ENCODE results near the gene PARP16. TPM values are rescaled to one million over a fixed set of nuclear protein-coding genes. Genes with fewer than 3 reads are reported as not detected.
A peak's percentile ranks its signal among the peaks of the same experiment; 100 is the strongest.

PARP16 gene
- total RNA-seq: 3.5 and 7.9 TPM in 2 replicates

DNA sequence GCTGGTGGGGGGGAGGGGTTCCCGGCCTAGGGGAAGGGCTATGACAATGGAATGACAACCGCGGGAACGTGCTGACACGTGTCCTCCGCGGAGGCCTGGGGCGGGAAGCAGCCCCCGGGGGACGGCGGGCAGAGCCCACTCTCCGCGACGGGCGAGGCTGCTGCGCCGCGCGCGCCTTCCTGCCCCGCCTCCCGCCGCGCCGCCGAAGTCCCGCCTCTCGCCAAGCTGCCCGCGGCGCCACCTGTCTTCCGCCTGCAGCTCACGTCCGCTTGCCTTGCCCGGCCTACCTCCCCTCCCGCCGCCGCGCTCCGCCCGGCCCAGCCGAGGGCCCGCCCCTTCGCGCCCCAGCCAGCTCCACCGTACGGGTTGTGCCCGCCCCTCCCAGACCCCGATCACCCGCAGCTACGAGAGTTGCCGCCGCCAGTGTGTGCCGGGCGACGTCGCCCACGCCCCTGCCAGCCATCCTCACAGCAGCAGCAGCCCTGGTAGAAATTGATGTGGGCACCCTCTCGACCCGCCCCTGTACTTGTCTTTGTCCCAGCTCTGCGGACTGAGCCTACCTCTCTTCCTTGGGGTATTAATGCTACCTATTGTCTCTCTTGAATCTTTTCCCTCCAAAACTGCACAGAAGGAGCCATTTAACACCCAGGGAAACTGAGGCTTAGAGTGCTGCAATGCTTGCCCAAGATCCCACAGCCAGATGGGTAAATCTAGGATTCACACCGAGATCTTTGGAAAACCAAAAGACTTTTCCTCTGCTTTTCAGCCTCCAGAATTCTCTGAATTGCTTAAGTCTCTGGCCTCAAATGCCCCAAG, at the start of gene PARP16:
Gene PARP16 (minus strand): TSS at position 180 of the 816 bp plus-strand sequence. CDS start 457 bp downstream, outside the sequence.
- peak; percentile 34 for TF ChIP-seq CTCF (conservative IDR thresholded peaks at IDR 0.05; ENCODE audit: low read depth, low read length)

GRCh38 chr15:65335278-65336055, 48.8 kb upstream of the PARP16 start:
- H3K4me3 ChIP-seq (ENCODE audit: low read depth, low read length): no peak overlapping the region
- TF ChIP-seq CTCF (conservative IDR thresholded peaks at IDR 0.05; ENCODE audit: low read depth, low read length): no peak
- DNase-seq (ENCODE audit: low read depth): no peak

More for the DNA sequence above, at the start of gene PARP16:
- DNase-seq (ENCODE audit: low read depth): no peak
- peak within 1 kb of the TSS; percentile 87 for H3K4me3 ChIP-seq (ENCODE audit: low read depth, low read length)

DNA sequence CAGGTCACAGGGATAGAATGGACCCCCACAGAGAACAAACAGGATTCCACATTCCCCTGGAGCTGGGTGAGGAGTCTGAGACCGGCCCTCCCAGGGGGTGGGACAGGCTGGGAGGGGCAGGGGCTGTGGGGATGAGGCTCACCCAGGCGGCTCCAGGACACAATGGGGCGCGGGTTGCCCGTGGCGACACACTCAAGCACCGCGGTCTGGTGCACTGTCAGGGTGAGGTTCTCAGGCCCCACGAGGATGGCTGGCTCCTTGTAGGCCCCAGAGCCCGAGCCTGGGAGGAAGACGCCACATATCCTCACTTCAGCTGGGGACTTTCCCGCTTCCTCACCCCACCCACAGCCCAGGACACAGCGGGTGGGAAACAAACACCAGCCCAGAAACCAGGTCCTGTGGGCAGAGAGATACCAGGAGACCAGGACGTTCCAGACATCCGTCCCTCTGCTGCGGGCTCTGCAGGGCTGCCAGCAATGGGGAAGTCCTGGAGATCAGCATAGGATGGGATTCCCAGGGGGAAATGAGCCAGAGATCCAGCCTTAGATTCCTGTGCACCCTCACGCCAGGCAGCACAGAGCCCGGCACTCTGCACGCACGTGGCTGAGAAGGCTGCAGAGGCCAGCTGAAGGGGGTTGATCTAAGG, 48.0 kb upstream of the PARP16 start:
- TF ChIP-seq CTCF (conservative IDR thresholded peaks at IDR 0.05; ENCODE audit: low read depth, low read length): no peak
- no peak for DNase-seq (ENCODE audit: low read depth)
- H3K4me3 ChIP-seq (ENCODE audit: low read depth, low read length): no peak overlapping the region

DNA sequence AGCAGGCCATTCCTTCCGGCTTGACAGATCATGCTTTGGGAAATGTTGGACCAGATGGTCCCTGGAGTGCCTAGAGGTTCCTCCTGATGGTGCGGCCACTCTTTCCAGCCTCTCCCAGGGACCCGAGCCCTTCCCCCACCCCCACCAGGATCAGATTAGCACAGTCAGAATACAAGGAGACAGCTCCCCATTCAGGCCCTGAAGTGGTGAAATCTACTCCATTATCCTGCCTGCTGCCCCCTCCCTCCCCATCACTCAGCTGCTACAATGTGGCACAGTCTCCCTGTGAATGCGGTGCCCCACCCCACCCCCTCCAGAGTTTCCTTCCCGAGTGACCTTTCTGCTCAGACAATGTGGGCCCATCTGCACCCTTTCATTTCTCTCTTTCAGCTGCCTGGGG, 47.2 kb upstream of the PARP16 start:
- no peak overlapping the region for H3K4me3 ChIP-seq (ENCODE audit: low read depth, low read length)
- no peak for DNase-seq (ENCODE audit: low read depth)
- TF ChIP-seq CTCF (conservative IDR thresholded peaks at IDR 0.05; ENCODE audit: low read depth, low read length): no peak

- DNase-seq (ENCODE audit: low read depth): no peak
- TF ChIP-seq CTCF (conservative IDR thresholded peaks at IDR 0.05; ENCODE audit: low read depth, low read length): no peak
- no peak overlapping the region for H3K4me3 ChIP-seq (ENCODE audit: low read depth, low read length)
These were observed 46.6 kb upstream of the PARP16 start for GRCh38 chr15:65333148-65333820.

- TF ChIP-seq CTCF (conservative IDR thresholded peaks at IDR 0.05; ENCODE audit: low read depth, low read length): no peak
- no peak for DNase-seq (ENCODE audit: low read depth)
- H3K4me3 ChIP-seq (ENCODE audit: low read depth, low read length): no peak overlapping the region
These were observed 45.9 kb upstream of the PARP16 start for GRCh38 chr15:65332391-65333147.

Measured in epithelial cell of proximal tubule (primary cell).